Measurements from ENCODE around the gene MMP27.

MMP27 gene

GRCh38 chr11:102695201-102695600, 10.4 kb downstream of the MMP27 start:
- DNase-seq, result no peak

- DNase-seq, result peak; percentile 61
Observed at GRCh38 chr11:102685754-102686153, 19.8 kb downstream of the MMP27 start.

- DNase-seq, result no peak
Observed at GRCh38 chr11:102685338-102685737, 20.2 kb downstream of the MMP27 start.

- no peak for DNase-seq
Observed at GRCh38 chr11:102683277-102683676, 22.3 kb downstream of the MMP27 start.

- DNase-seq, result peak; percentile 77
Observed at GRCh38 chr11:102680945-102681344, 24.6 kb downstream of the MMP27 start.

- DNase-seq, result no peak
Observed at GRCh38 chr11:102678022-102678421, 27.5 kb downstream of the MMP27 start.

GRCh38 chr11:102676084-102676483, 29.5 kb downstream of the MMP27 start:
- DNase-seq, result no peak

GRCh38 chr11:102669664-102670063, 35.9 kb downstream of the MMP27 start:
- no peak for DNase-seq

- DNase-seq, result peak; percentile 70
Observed at GRCh38 chr11:102666331-102666957, 39.1 kb downstream of the MMP27 start.

GRCh38 chr11:102664001-102664752, 41.4 kb downstream of the MMP27 start:
- peak; percentile 20 for DNase-seq

- DNase-seq, result no peak
Observed at GRCh38 chr11:102662607-102663006, 43.0 kb downstream of the MMP27 start.

GRCh38 chr11:102661040-102661439, 44.5 kb downstream of the MMP27 start:
- no peak for DNase-seq

GRCh38 chr11:102656528-102656927, 49.0 kb downstream of the MMP27 start:
- no peak for DNase-seq

GRCh38 chr11:102655547-102655946, 50.0 kb downstream of the MMP27 start:
- DNase-seq, result no peak

- no peak for DNase-seq
Observed at GRCh38 chr11:102654761-102655160, 50.8 kb downstream of the MMP27 start.

GRCh38 chr11:102653744-102654291, 51.8 kb downstream of the MMP27 start:
- peak; percentile 9 for DNase-seq

GRCh38 chr11:102647430-102647829, 58.1 kb downstream of the MMP27 start:
- no peak for DNase-seq

- no peak for DNase-seq
Observed at GRCh38 chr11:102643941-102644340, 61.6 kb downstream of the MMP27 start.
